ENCODE measurements around the gene MAFG. TPM values are rescaled to one million over a fixed set of nuclear protein-coding genes. Genes with fewer than 3 reads are reported as not detected.

The MAFG gene
- total and polyA plus RNA-seq, 2 of the 13 experiments (the other 11 are each of a cell fraction or from before 2014, with no cell fraction given): 14.5 to 20.0 TPM

GRCh38 chr17:81951785-81952684 is 24.5 kb upstream of the MAFG start (continued):
- TF ChIP-seq ZNF460 (CRISPR knock-in tag; IDR thresholded peaks at IDR 0.05; ENCODE audit: borderline replicate concordance) (peak; percentile 83), KLF15 (CRISPR knock-in tag; IDR thresholded peaks at IDR 0.05; ENCODE audit: borderline replicate concordance) (no peak), KAT8 (CRISPR knock-in tag; IDR thresholded peaks at IDR 0.05) (0 out of 2 replicates have a peak, but pooled peaks have one; percentile 20), GABPA (IDR thresholded peaks at IDR 0.05; ENCODE audit: low read depth, low read length) (no peak), GABPA (CRISPR knock-in tag; IDR thresholded peaks at IDR 0.05; ENCODE audit: low read depth) (no peak), TFAP4 (IDR thresholded peaks at IDR 0.05; ENCODE audit: borderline replicate concordance, low read depth) (no peak), IKZF5 (CRISPR knock-in tag; IDR thresholded peaks at IDR 0.05) (0 out of 2 replicates have a peak, but pooled peaks have one; percentile 24), ZNF292 (CRISPR knock-in tag; IDR thresholded peaks at IDR 0.05; ENCODE audit: borderline replicate concordance, low read depth) (no peak), MAX (IDR thresholded peaks at IDR 0.05) (no peak), MED1 (CRISPR knock-in tag; IDR thresholded peaks at IDR 0.05) (no peak), ZNF569 (CRISPR knock-in tag; IDR thresholded peaks at IDR 0.05; ENCODE audit: borderline replicate concordance) (no peak), ZNF335 (CRISPR knock-in tag; IDR thresholded peaks at IDR 0.05) (no peak), SP4 (CRISPR knock-in tag; IDR thresholded peaks at IDR 0.05) (no peak), FLYWCH1 (CRISPR knock-in tag; IDR thresholded peaks at IDR 0.05) (no peak), FOXA3 (CRISPR knock-in tag; IDR thresholded peaks at IDR 0.05) (0 out of 2 replicates have a peak, but pooled peaks have one; percentile 13), ZNF446 (CRISPR knock-in tag; IDR thresholded peaks at IDR 0.05) (no peak), NONO (IDR thresholded peaks at IDR 0.05) (no peak), NONO (CRISPR knock-in tag; conservative IDR thresholded peaks at IDR 0.05) (no peak), ZNF501 (CRISPR knock-in tag; IDR thresholded peaks at IDR 0.05) (no peak), PHF20 (CRISPR knock-in tag; IDR thresholded peaks at IDR 0.05) (no peak), PBX2 (CRISPR knock-in tag; IDR thresholded peaks at IDR 0.05) (no peak), ZNF263 (CRISPR knock-in tag; IDR thresholded peaks at IDR 0.05) (peak; percentile 1; the same call in 1 of the 2 replicates), NCOA2 (CRISPR knock-in tag; IDR thresholded peaks at IDR 0.05) (peak; percentile 28; the same call in 1 of the 2 replicates), ZNF12 (CRISPR knock-in tag; IDR thresholded peaks at IDR 0.05) (no peak), ESRRA (CRISPR knock-in tag; IDR thresholded peaks at IDR 0.05; ENCODE audit: low read depth) (no peak), FOSL2 (CRISPR knock-in tag; IDR thresholded peaks at IDR 0.05) (0 out of 2 replicates have a peak, but pooled peaks have one; percentile 7), MZF1 (CRISPR knock-in tag; IDR thresholded peaks at IDR 0.05; ENCODE audit: borderline replicate concordance) (no peak), POLR2AphosphoS5 (IDR thresholded peaks at IDR 0.05; ENCODE audit: low read depth, low read length) (peak; percentile 55; the same call in 1 of the 2 replicates), CBX2 (IDR thresholded peaks at IDR 0.05; ENCODE audit: low read depth, low read length) (no peak), CBX2 (CRISPR knock-in tag; IDR thresholded peaks at IDR 0.05; ENCODE audit: low read depth) (no peak)

All from HepG2 (cell line).